ENCODE results near the gene ABCC4.

DNA sequence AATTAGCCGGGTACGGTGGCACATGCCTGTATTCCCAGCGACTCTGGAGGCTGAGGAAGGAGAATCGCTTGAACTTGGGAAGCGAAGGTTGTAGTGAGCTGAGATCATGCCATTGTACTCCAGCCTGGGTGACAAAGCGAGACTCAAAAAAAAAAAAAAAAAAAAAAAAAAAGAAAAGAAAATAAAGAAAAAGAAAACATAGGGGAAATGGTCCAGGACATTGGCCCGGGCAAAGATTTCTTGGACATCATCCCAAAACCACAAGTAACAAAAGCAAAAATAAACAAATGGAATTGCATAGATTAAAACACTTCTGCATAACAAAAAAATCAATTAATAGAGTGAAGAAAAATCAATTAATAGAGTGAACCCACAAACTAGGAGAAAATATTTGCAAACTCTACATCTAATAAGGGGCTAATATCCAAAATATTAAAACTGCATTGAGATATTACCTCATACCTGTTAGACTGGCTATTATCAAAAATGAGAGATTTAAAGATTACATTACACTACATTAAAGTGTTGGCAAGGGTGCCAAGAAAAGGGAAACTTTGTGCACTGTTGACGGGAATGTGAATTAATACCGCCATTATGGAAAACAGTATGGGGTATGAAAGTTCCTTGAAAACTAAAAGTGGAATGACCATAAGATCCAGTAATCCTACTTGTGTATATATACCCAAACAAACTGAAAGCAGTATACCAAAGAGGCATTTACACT is 18.5 kb upstream of the ABCC4 start:
- TF ChIP-seq, protein P1, sequence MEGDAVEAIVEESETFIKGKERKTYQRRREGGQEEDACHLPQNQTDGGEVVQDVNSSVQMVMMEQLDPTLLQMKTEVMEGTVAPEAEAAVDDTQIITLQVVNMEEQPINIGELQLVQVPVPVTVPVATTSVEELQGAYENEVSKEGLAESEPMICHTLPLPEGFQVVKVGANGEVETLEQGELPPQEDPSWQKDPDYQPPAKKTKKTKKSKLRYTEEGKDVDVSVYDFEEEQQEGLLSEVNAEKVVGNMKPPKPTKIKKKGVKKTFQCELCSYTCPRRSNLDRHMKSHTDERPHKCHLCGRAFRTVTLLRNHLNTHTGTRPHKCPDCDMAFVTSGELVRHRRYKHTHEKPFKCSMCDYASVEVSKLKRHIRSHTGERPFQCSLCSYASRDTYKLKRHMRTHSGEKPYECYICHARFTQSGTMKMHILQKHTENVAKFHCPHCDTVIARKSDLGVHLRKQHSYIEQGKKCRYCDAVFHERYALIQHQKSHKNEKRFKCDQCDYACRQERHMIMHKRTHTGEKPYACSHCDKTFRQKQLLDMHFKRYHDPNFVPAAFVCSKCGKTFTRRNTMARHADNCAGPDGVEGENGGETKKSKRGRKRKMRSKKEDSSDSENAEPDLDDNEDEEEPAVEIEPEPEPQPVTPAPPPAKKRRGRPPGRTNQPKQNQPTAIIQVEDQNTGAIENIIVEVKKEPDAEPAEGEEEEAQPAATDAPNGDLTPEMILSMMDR (IDR thresholded peaks at IDR 0.05; ENCODE audit: low read depth, low read length, poor library complexity, severe bottlenecking), result no peak
- TF ChIP-seq EZH2phosphoT487 (IDR thresholded peaks at IDR 0.05; ENCODE audit: borderline replicate concordance, low read length), result no peak
